BLaER1 (cell line): Measurements from ENCODE around the gene SART1.
A peak's percentile ranks its signal among the peaks of the same experiment; 100 is the strongest.

Source experiments
- H3K27ac ChIP-seq: shearing (Covaris generic); formaldehyde crosslinking; 2 replicates; pipeline ENCODE4 v1.8.1; 2022
- H3K27me3 ChIP-seq: shearing (Covaris generic); formaldehyde crosslinking; 2 replicates; pipeline ENCODE4 v1.8.1; 2022
- H3K36me3 ChIP-seq: shearing (Covaris generic); formaldehyde crosslinking; 2 replicates; pipeline ENCODE4 v1.8.1; 2022
- H3K4me1 ChIP-seq: shearing (Covaris generic); formaldehyde crosslinking; 2 replicates; pipeline ENCODE4 v1.8.1; 2022
- H3K4me2 ChIP-seq: shearing (Covaris generic); formaldehyde crosslinking; 2 replicates; pipeline ENCODE4 v1.8.1; 2022
- H3K4me3 ChIP-seq: shearing (Covaris generic); formaldehyde crosslinking; 2 replicates; pipeline ENCODE4 v1.8.1; 2022
- H3K9ac ChIP-seq: shearing (Covaris generic); formaldehyde crosslinking; 2 replicates; pipeline ENCODE4 v1.8.1; 2022
- H3K9me3 ChIP-seq: shearing (Covaris generic); formaldehyde crosslinking; 2 replicates; pipeline ENCODE4 v1.8.1; 2022
- H4K20me1 ChIP-seq: shearing (Covaris generic); formaldehyde crosslinking; 2 replicates; pipeline ENCODE4 v1.8.1; 2022
- Cebpa-rat ChIP-seq: shearing (Covaris generic); IDR thresholded peaks from 2 replicates; pipeline ENCODE4 v1.8.1; 2022

The SART1 gene

GRCh38 chr11:65931773-65932557 is 29.6 kb upstream of the SART1 start:
- Histone ChIP-seq H4K20me1 (no peaks in the 10 kb centered on the region), H3K36me3 (no peaks in the 10 kb centered on the region), H3K9me3 (no peaks in the 10 kb centered on the region), H3K9ac (no peak overlapping the region), H3K27me3 (no peaks in the 10 kb centered on the region), H3K4me2 (peak overlapping the region; percentile 43), H3K4me3 (no peak overlapping the region), H3K4me1 (peaks cover 47% of the 10 kb centered on the region), H3K27ac (peak overlapping the region; percentile 16; the same call in 1 of the 2 replicates)
- no peak for TF ChIP-seq Cebpa-rat

GRCh38 chr11:65932558-65932919 is 29.0 kb upstream of the SART1 start:
- no peak overlapping the region for H3K4me2 ChIP-seq
- no peak for TF ChIP-seq Cebpa-rat
- H4K20me1 ChIP-seq = no peaks in the 10 kb centered on the region
- no peak overlapping the region for H3K27ac ChIP-seq
- H3K9me3 ChIP-seq = no peaks in the 10 kb centered on the region
- peaks cover 41% of the 10 kb centered on the region for H3K4me1 ChIP-seq
- no peak overlapping the region for H3K9ac ChIP-seq
- no peak overlapping the region for H3K4me3 ChIP-seq
- H3K36me3 ChIP-seq = no peaks in the 10 kb centered on the region
- no peaks in the 10 kb centered on the region for H3K27me3 ChIP-seq

- Histone ChIP-seq H3K27ac (no peak overlapping the region), H4K20me1 (no peaks in the 10 kb centered on the region), H3K27me3 (no peaks in the 10 kb centered on the region), H3K9me3 (no peaks in the 10 kb centered on the region), H3K36me3 (no peaks in the 10 kb centered on the region), H3K4me1 (peaks cover 32% of the 10 kb centered on the region), H3K4me2 (no peak overlapping the region), H3K4me3 (no peak overlapping the region), H3K9ac (no peak overlapping the region)
- no peak for TF ChIP-seq Cebpa-rat
These were observed 27.5 kb upstream of the SART1 start for GRCh38 chr11:65934014-65934413.

GRCh38 chr11:65937766-65938165 is 23.8 kb upstream of the SART1 start:
- H3K4me2 ChIP-seq = no peak overlapping the region
- no peaks in the 10 kb centered on the region for H3K27me3 ChIP-seq
- H3K4me1 ChIP-seq = peaks cover 8% of the 10 kb centered on the region; the same call in 1 of the 2 replicates
- H3K27ac ChIP-seq = no peak overlapping the region
- TF ChIP-seq Cebpa-rat = no peak
- H3K9me3 ChIP-seq = no peaks in the 10 kb centered on the region
- no peaks in the 10 kb centered on the region for H4K20me1 ChIP-seq
- H3K4me3 ChIP-seq = no peak overlapping the region
- H3K36me3 ChIP-seq = no peaks in the 10 kb centered on the region
- no peak overlapping the region for H3K9ac ChIP-seq

GRCh38 chr11:65941720-65942310 is 19.7 kb upstream of the SART1 start:
- H3K4me2 ChIP-seq = no peak overlapping the region
- H3K27ac ChIP-seq = no peak overlapping the region
- H3K4me1 ChIP-seq = peaks cover 8% of the 10 kb centered on the region; the same call in 1 of the 2 replicates
- H3K9me3 ChIP-seq = no peaks in the 10 kb centered on the region
- no peak overlapping the region for H3K9ac ChIP-seq
- H3K27me3 ChIP-seq = no peaks in the 10 kb centered on the region
- no peaks in the 10 kb centered on the region for H3K36me3 ChIP-seq
- no peak overlapping the region for H3K4me3 ChIP-seq
- TF ChIP-seq Cebpa-rat = no peak
- no peaks in the 10 kb centered on the region for H4K20me1 ChIP-seq

GRCh38 chr11:65942531-65942930 is 19.0 kb upstream of the SART1 start:
- no peak overlapping the region for H3K27ac ChIP-seq
- no peaks in the 10 kb centered on the region for H4K20me1 ChIP-seq
- H3K27me3 ChIP-seq = no peaks in the 10 kb centered on the region
- H3K4me2 ChIP-seq = no peak overlapping the region
- no peaks in the 10 kb centered on the region for H3K36me3 ChIP-seq
- peaks cover 8% of the 10 kb centered on the region; the same call in 1 of the 2 replicates for H3K4me1 ChIP-seq
- TF ChIP-seq Cebpa-rat = no peak
- H3K9me3 ChIP-seq = no peaks in the 10 kb centered on the region
- H3K4me3 ChIP-seq = no peak overlapping the region
- no peak overlapping the region for H3K9ac ChIP-seq

GRCh38 chr11:65944191-65944590 is 17.3 kb upstream of the SART1 start:
- Histone ChIP-seq H3K27ac (no peak overlapping the region), H3K9me3 (no peaks in the 10 kb centered on the region), H3K4me3 (no peak overlapping the region), H3K4me1 (peaks cover under 1% of the 10 kb centered on the region; the same call in 1 of the 2 replicates), H3K4me2 (no peak overlapping the region), H3K27me3 (no peaks in the 10 kb centered on the region), H3K36me3 (no peaks in the 10 kb centered on the region), H4K20me1 (no peaks in the 10 kb centered on the region), H3K9ac (no peak overlapping the region)
- TF ChIP-seq Cebpa-rat = no peak

- Histone ChIP-seq H3K9ac (no peak overlapping the region), H3K36me3 (no peaks in the 10 kb centered on the region), H3K27ac (no peak overlapping the region), H4K20me1 (no peaks in the 10 kb centered on the region), H3K4me2 (no peak overlapping the region), H3K4me1 (no peaks in the 10 kb centered on the region), H3K9me3 (no peaks in the 10 kb centered on the region), H3K27me3 (no peaks in the 10 kb centered on the region), H3K4me3 (no peak overlapping the region)
- TF ChIP-seq Cebpa-rat = no peak
These were observed 16.8 kb upstream of the SART1 start for GRCh38 chr11:65944767-65945166.

- no peak within 1 kb of the TSS for H3K9ac ChIP-seq
- H3K27ac ChIP-seq = no peak within 1 kb of the TSS
- no peak within 1 kb of the TSS for H3K4me2 ChIP-seq
These were observed 16.1 kb upstream of the SART1 start, which contains the start of gene TSGA10IP for GRCh38 chr11:65945430-65945911. Gene TSGA10IP, plus strand, starts transcription at chr11:65945480. Its CDS starts 196 bp downstream, at chr11:65945676.

GRCh38 chr11:65945941-65946558 is 15.5 kb upstream of the SART1 start:
- Histone ChIP-seq H4K20me1 (no peaks in the 10 kb centered on the region), H3K4me2 (no peak overlapping the region)
- no peak for TF ChIP-seq Cebpa-rat

More at GRCh38 chr11:65945430-65945911, 16.1 kb upstream of the SART1 start, which contains the start of gene TSGA10IP:
- no peak for TF ChIP-seq Cebpa-rat
- H3K4me3 ChIP-seq = no peak within 1 kb of the TSS
- no peaks in the 10 kb centered on the region for H4K20me1 ChIP-seq
- H3K36me3 ChIP-seq = no peaks in the 10 kb centered on the region
- H3K4me1 ChIP-seq = no peaks in the 10 kb centered on the region
- no peaks in the 10 kb centered on the region for H3K27me3 ChIP-seq
- H3K9me3 ChIP-seq = no peaks in the 10 kb centered on the region

More at GRCh38 chr11:65945941-65946558, 15.5 kb upstream of the SART1 start:
- no peak overlapping the region for H3K9ac ChIP-seq
- no peaks in the 10 kb centered on the region for H3K27me3 ChIP-seq
- no peaks in the 10 kb centered on the region for H3K36me3 ChIP-seq
- H3K4me1 ChIP-seq = no peaks in the 10 kb centered on the region
- H3K9me3 ChIP-seq = no peaks in the 10 kb centered on the region
- no peak overlapping the region for H3K4me3 ChIP-seq
- H3K27ac ChIP-seq = no peak overlapping the region
